ENCODE measurements around the gene ITGB5. TPM values are rescaled to one million over a fixed set of nuclear protein-coding genes. Genes with fewer than 3 reads are reported as not detected.

Gene ITGB5
- total and polyA plus RNA-seq, 2 experiments from 2014 or later: 33.9 to 383 TPM

DNA sequence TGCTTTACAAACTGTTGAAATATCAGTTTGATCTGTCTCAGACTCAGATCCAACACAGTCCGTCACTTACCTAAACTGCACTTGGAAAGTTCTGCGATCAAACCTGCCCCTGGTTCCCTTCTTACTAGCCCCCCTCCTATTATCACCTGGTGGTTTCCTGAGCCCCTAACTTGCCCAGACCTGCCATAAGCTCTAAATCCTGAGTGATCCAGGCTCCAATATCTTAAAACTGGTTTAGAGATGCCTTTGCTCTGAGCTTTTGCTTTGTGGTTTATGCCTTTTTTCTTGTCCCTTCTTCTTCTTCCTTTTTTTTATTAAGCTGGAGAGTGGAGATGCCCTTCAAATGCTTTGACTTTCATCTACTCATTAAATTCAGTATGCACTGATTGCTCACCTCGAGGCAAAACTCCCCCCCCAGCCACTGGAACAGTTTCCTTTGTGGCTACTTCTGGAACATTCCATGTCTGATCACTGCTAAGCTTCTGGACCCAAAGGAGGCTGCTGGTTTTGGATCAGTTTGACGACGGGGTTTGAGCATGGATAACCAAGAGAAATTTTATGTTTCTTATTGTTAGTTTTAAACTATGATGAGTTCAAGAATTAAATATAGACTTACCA is 3.5 kb upstream of the ITGB5 start:
- no peak overlapping the region for H3K4me3 ChIP-seq
- H3K9me2 ChIP-seq (ENCODE audit: insufficient read depth): no peaks in the 10 kb centered on the region
- no peak overlapping the region for H2AFZ ChIP-seq
- H3K36me3 ChIP-seq (ENCODE audit: low read depth): no peaks in the 10 kb centered on the region
- no peak overlapping the region for H3K9ac ChIP-seq
- peaks cover 4% of the 10 kb centered on the region for H3K79me2 ChIP-seq (ENCODE audit: insufficient read depth)
- no peak for TF ChIP-seq EZH2 (IDR thresholded peaks at IDR 0.05; ENCODE audit: insufficient read depth, poor library complexity, severe bottlenecking)
- TF ChIP-seq EZH2phosphoT487 (IDR thresholded peaks at IDR 0.05; ENCODE audit: insufficient read depth, low read depth): no peak
- no peaks in the 10 kb centered on the region for H4K20me1 ChIP-seq (ENCODE audit: insufficient read depth)
- in situ Hi-C loops (cut with MboI): no loop called here
- H3K9me3 ChIP-seq (ENCODE audit: low read depth): no peaks in the 10 kb centered on the region
- no peak for DNase-seq
- no peaks in the 10 kb centered on the region for H3K4me1 ChIP-seq (ENCODE audit: insufficient read depth)
- 79 to 80% methylated on average over 5 of the region's 5 CpGs for WGBS, 2 experiments (ENCODE audit: low coverage in 1 of 2, low lambda C conversion rate in 2 of 2, missing lambda C conversion rate in 2 of 2)
- H3F3A ChIP-seq (ENCODE audit: insufficient read depth): peaks cover 17% of the 10 kb centered on the region
- H3K27ac ChIP-seq: no peak overlapping the region
- H3K27me3 ChIP-seq (replicated peaks; ENCODE audit: insufficient read depth): no peaks in the 10 kb centered on the region
- no peak overlapping the region for H3K4me2 ChIP-seq (ENCODE audit: unreplicated experiment)

- DNase-seq: no peak
- 67 to 71% methylated on average over 8 of the region's 8 CpGs for WGBS, 2 experiments (ENCODE audit: low coverage in 1 of 2, low lambda C conversion rate in 2 of 2, missing lambda C conversion rate in 2 of 2)
- H3K79me2 ChIP-seq (ENCODE audit: insufficient read depth): peaks cover 23% of the 10 kb centered on the region
These were observed 1.6 kb upstream of the ITGB5 start for GRCh38 chr3:124888482-124889441.

DNA sequence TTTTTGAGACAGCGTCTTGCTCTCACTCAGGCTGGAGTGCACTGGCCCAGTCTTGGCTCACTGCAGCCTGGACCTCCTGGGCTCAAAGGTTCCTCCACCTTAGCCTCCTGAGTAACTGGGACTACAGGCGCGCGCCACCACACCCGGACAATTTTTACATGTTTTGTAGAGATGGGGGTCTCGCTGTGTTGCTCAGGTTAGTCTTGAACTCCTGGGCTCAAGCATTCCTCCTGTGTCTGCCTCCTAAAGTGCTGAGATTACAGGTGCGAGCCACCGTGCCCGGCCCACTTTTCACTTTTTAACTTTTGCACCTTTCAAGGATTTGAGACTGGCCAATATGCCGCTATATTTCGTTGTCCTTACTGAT is 750 bp upstream of the ITGB5 start:
- Histone ChIP-seq H3K79me2 (ENCODE audit: insufficient read depth) (peaks cover 32% of the 10 kb centered on the region), H3F3A (ENCODE audit: insufficient read depth) (peaks cover 30% of the 10 kb centered on the region), H3K9me2 (ENCODE audit: insufficient read depth) (no peaks in the 10 kb centered on the region), H3K9ac (peak overlapping the region; percentile 90), H3K27ac (no peak overlapping the region), H4K20me1 (ENCODE audit: insufficient read depth) (no peaks in the 10 kb centered on the region), H3K27me3 (replicated peaks; ENCODE audit: insufficient read depth) (no peaks in the 10 kb centered on the region), H3K4me1 (ENCODE audit: insufficient read depth) (peaks cover 20% of the 10 kb centered on the region), H3K4me2 (ENCODE audit: unreplicated experiment) (no peak overlapping the region), H3K4me3 (peak overlapping the region; percentile 87; the same call in 1 of the 2 replicates), H2AFZ (peak overlapping the region; percentile 69; the same call in 1 of the 2 replicates), H3K9me3 (ENCODE audit: low read depth) (no peaks in the 10 kb centered on the region), H3K36me3 (ENCODE audit: low read depth) (no peaks in the 10 kb centered on the region)
- in situ Hi-C loops (cut with MboI): loop anchor here (10.0 kb wide), 1 partner anchor 93 kb away; no protein-coding TSS in a partner anchor
- TF ChIP-seq EZH2phosphoT487 (IDR thresholded peaks at IDR 0.05; ENCODE audit: insufficient read depth, low read depth) (no peak), EZH2 (IDR thresholded peaks at IDR 0.05; ENCODE audit: insufficient read depth, poor library complexity, severe bottlenecking) (no peak)
- no peak for DNase-seq
- 91 to 97% methylated on average over 10 to 11 of the region's 11 CpGs for WGBS, 2 experiments (ENCODE audit: low coverage in 1 of 2, low lambda C conversion rate in 2 of 2, missing lambda C conversion rate in 2 of 2)

More at GRCh38 chr3:124888482-124889441, 1.6 kb upstream of the ITGB5 start:
- Histone ChIP-seq H3K27me3 (replicated peaks; ENCODE audit: insufficient read depth) (no peaks in the 10 kb centered on the region), H3K4me1 (ENCODE audit: insufficient read depth) (peaks cover 15% of the 10 kb centered on the region), H3K9me3 (ENCODE audit: low read depth) (no peaks in the 10 kb centered on the region), H3K27ac (no peak overlapping the region), H2AFZ (no peak overlapping the region), H3K4me3 (no peak overlapping the region), H3K36me3 (ENCODE audit: low read depth) (no peaks in the 10 kb centered on the region), H4K20me1 (ENCODE audit: insufficient read depth) (no peaks in the 10 kb centered on the region), H3K9ac (no peak overlapping the region), H3F3A (ENCODE audit: insufficient read depth) (peaks cover 28% of the 10 kb centered on the region), H3K4me2 (ENCODE audit: unreplicated experiment) (no peak overlapping the region), H3K9me2 (ENCODE audit: insufficient read depth) (no peaks in the 10 kb centered on the region)
- in situ Hi-C loops (cut with MboI): loop anchor here (10.0 kb wide), 1 partner anchor 94 kb away; no protein-coding TSS in a partner anchor
- no peak for TF ChIP-seq EZH2phosphoT487 (IDR thresholded peaks at IDR 0.05; ENCODE audit: insufficient read depth, low read depth)
- no peak for TF ChIP-seq EZH2 (IDR thresholded peaks at IDR 0.05; ENCODE audit: insufficient read depth, poor library complexity, severe bottlenecking)
